AG10803 (cell line): ENCODE data around the gene MEGF9.
"Not testable (repeated sequence)": the region's sequence is repeated elsewhere in the genome, so short reads cannot be mapped to it uniquely, and the experiment has no call there.

Source experiments
- DNase-seq: peaks from one replicate; pipeline ENCODE4 v3.0.0; 2010; ENCODE audit warnings: low read depth
- H3K4me3 ChIP-seq: 2 replicates; pipeline ENCODE4 v1.5.1; 2011; ENCODE audit warnings: mild to moderate bottlenecking, low read length, control low read depth
- TF ChIP-seq, protein P1 (sequence below): conservative IDR thresholded peaks from 2 replicates; pipeline ENCODE4 v1.5.1; 2011; ENCODE audit warnings: mild to moderate bottlenecking, low read length, control low read depth, inconsistent platforms

Gene MEGF9

DNA sequence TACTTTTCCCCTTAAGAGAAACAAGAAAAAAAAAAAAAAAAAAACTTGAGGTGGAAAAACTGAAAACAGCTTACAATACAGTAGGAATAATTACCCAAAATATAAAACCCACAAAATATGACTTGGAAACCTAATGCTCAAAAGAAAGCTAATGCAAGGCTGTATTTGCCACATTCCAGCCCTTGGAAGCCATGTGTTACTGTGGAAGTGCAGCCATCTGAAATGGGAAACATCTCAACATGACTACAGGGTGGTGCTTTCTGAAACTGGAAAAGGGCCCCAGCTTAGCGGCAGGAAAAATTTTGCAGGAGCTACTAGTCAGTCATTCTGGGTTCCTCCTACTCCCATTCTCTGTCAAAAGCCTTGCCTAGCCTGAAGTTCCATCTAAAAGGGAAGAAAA is 154.7 kb downstream of the MEGF9 start:
- DNase-seq: peak; percentile 67
- no peak overlapping the region for H3K4me3 ChIP-seq
- TF ChIP-seq, protein P1, sequence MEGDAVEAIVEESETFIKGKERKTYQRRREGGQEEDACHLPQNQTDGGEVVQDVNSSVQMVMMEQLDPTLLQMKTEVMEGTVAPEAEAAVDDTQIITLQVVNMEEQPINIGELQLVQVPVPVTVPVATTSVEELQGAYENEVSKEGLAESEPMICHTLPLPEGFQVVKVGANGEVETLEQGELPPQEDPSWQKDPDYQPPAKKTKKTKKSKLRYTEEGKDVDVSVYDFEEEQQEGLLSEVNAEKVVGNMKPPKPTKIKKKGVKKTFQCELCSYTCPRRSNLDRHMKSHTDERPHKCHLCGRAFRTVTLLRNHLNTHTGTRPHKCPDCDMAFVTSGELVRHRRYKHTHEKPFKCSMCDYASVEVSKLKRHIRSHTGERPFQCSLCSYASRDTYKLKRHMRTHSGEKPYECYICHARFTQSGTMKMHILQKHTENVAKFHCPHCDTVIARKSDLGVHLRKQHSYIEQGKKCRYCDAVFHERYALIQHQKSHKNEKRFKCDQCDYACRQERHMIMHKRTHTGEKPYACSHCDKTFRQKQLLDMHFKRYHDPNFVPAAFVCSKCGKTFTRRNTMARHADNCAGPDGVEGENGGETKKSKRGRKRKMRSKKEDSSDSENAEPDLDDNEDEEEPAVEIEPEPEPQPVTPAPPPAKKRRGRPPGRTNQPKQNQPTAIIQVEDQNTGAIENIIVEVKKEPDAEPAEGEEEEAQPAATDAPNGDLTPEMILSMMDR: no peak

DNA sequence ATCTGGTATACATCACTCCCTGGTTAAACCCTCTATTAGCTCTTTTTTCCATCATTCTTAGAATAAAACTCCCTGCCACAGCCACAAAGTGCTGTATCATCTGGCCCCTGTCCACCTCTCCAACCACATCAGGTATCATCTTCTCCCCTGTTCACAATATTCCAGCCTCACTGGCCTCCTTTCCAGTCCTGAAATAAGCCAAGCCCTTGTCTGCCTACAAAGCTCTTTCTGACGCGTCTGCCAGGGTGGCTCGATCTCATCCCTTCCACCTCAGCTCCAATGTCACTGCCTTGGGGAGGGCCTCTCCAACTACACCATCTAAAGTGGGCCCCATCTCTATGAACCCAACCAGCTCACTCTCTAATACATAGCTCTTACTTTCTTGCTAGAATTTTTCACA is 155.8 kb downstream of the MEGF9 start:
- TF ChIP-seq, protein P1: no peak
- DNase-seq: no peak
- H3K4me3 ChIP-seq: no peak overlapping the region

DNA sequence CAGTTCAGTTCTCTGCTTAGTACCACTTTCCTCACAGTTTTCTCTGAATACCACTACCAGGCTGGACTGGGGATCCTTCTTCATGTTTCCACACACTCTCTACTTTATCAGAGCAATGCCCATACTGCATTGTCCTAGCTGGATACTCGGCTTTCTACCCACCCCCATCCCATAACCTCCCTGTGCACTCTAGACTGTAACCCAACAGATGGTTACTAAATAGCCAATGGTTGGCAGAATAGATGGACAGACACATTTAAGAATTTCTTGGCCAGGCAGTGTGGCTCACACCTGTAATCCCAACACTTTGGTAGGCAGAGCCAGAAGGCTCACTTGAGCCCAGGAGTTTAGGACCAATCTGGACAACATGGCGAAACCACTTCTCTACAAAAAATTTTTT is 157.1 kb downstream of the MEGF9 start:
- DNase-seq: no peak
- no peak overlapping the region for H3K4me3 ChIP-seq
- TF ChIP-seq, protein P1: no peak

DNA sequence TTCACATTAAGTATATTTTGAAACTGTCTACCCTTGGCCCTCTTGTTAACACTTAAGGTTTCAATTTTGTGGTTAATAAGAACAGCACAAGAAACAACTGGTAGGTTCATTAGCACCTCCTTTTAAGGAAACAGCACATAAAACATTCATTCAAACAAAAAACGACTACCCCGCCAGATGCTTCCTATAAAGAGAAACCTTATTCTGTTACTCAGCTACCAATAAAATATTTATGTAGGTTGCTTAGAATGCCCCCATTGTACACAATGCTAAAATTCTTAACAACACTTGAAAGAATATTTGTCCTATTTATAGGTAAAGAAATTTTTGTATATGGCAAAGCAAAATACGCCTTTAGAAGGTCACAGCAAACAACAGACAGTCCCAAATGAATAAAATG is 157.5 kb downstream of the MEGF9 start:
- TF ChIP-seq, protein P1: no peak
- no peak overlapping the region for H3K4me3 ChIP-seq
- no peak for DNase-seq

DNA sequence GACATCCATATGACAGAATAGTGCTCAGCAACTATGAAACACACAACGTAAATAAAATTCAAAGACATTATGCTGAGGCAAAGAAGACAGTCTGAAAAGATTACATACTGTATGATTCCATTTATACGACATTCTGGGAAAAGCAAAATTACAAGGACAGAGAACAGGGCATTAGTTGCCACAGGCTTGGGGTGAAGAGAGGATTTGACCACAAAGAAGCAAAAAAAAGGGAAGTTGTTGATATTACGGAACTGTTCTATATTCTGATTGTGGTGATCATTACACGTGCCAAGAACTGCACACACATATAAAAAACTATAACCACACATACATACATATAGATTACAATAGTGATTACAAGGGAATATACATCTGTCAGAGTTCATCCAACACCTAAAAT is 158.4 kb downstream of the MEGF9 start:
- TF ChIP-seq, protein P1: no peak
- DNase-seq: no peak
- no peak overlapping the region for H3K4me3 ChIP-seq

DNA sequence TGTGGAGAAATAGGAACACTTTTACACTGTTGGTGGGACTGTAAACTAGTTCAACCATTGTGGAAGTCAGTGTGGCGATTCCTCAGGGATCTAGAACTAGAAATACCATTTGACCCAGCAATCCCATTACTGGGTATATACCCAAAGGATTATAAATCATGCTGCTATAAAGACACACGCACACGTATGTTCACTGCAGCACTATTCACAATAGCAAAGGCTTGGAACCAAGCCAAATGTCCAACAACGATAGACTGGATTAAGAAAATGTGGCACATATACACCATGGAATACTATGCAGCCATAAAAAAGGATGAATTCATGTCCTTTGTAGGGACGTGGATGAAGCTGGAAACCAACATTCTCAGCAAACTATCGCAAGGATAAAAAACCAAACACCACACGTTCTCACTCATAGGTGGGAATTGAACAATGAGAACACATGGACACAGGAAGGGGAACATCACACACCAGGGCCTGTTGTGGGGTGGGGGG is 162.0 kb downstream of the MEGF9 start:
- H3K4me3 ChIP-seq, DNase-seq: not testable (repeated sequence)
